Measurements from ENCODE around the gene NELFE. TPM values are rescaled to one million over a fixed set of nuclear protein-coding genes. Genes with fewer than 3 reads are reported as not detected.

Gene NELFE
- total RNA-seq, 1 experiment from 2014 or later = 90.7 TPM

- ChIA-PET POLR2A (interaction anchor here (0.6 kb wide), 2 partner anchors 9 to 1586 kb away, joined by 3 to 5 read pairs; no protein-coding TSS in a partner anchor), CTCF (interaction anchor here (1.1 kb wide), 1 partner anchor 24 kb away, joined by 4 read pairs; no protein-coding TSS in a partner anchor)
- intact Hi-C loops (cut with micrococcal nuclease) = no loop called here
- H3K36me3 Mint-ChIP-seq (ENCODE audit: insufficient read depth, unreplicated experiment) = no peaks in the 10 kb centered on the region
- DNase-seq (ENCODE audit: unreplicated experiment) = no peak
- no peaks in the 10 kb centered on the region for H3K4me1 Mint-ChIP-seq (ENCODE audit: insufficient read depth, unreplicated experiment)
- no peak for TF ChIP-seq CTCF (IDR thresholded peaks at IDR 0.05; ENCODE audit: unreplicated experiment)
- no TSS peak for BruUV-seq (replicated peaks)
- H3K9me3 Mint-ChIP-seq (ENCODE audit: unreplicated experiment) = no peaks in the 10 kb centered on the region
- no peaks in the 10 kb centered on the region for H3K27me3 Mint-ChIP-seq (ENCODE audit: insufficient read depth, unreplicated experiment)
- no peak overlapping the region for H3K4me3 Mint-ChIP-seq (ENCODE audit: unreplicated experiment)
- H3K27ac Mint-ChIP-seq (ENCODE audit: low read depth, unreplicated experiment) = no peak overlapping the region
Measured at GRCh38 chr6:31927863-31928671, 30.7 kb downstream of the NELFE start.

- H3K27ac Mint-ChIP-seq (ENCODE audit: low read depth, unreplicated experiment) = no peak within 1 kb of the TSS
- intact Hi-C loops (cut with micrococcal nuclease) = no loop called here
- H3K9me3 Mint-ChIP-seq (ENCODE audit: unreplicated experiment) = no peaks in the 10 kb centered on the region
- no peak for TF ChIP-seq CTCF (IDR thresholded peaks at IDR 0.05; ENCODE audit: unreplicated experiment)
- no peaks in the 10 kb centered on the region for H3K4me1 Mint-ChIP-seq (ENCODE audit: insufficient read depth, unreplicated experiment)
- no peak for DNase-seq (ENCODE audit: unreplicated experiment)
- no TSS peak for BruUV-seq (replicated peaks)
- no peaks in the 10 kb centered on the region for H3K36me3 Mint-ChIP-seq (ENCODE audit: insufficient read depth, unreplicated experiment)
- ChIA-PET CTCF (interaction anchor here (1.1 kb wide), 1 partner anchor 25 kb away, joined by 4 read pairs; no protein-coding TSS in a partner anchor), POLR2A (interaction anchor here (0.6 kb wide), 1 partner anchor 1585 kb away, joined by 3 read pairs; no protein-coding TSS in a partner anchor)
- no peak within 1 kb of the TSS for H3K4me3 Mint-ChIP-seq (ENCODE audit: unreplicated experiment)
- no peaks in the 10 kb centered on the region for H3K27me3 Mint-ChIP-seq (ENCODE audit: insufficient read depth, unreplicated experiment)
Measured at GRCh38 chr6:31927242-31927862, 31.4 kb downstream of the NELFE start, which contains the start of gene C2. TSS of gene C2 (plus strand) at chr6:31927717. CDS start at chr6:31927753, 36 bp downstream.

DNA sequence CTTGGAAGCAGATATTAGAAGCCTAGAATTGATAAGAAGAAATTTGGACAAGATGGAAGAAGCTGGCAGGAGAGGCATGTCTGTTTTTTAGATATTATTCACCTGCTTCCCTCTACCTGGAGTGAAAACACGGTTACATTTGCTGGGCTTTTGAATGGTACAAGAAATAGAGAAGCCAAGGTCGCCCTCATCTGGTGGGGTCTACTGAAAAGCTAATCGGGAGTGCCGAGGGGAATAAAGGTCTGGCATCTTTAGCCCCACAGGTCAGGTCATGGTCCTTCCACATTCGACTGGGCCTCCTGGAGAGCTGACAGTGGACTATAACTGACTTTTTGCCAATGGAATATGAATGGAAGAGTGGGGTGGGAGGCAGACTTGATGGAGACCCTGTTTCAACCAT lies 35.8 kb downstream of the NELFE start:
- DNase-seq (ENCODE audit: unreplicated experiment) = peak; percentile 40
- Mint-ChIP-seq H3K36me3 (ENCODE audit: insufficient read depth, unreplicated experiment) (no peaks in the 10 kb centered on the region), H3K27me3 (ENCODE audit: insufficient read depth, unreplicated experiment) (no peaks in the 10 kb centered on the region), H3K4me1 (ENCODE audit: insufficient read depth, unreplicated experiment) (peaks cover 6% of the 10 kb centered on the region), H3K4me3 (ENCODE audit: unreplicated experiment) (no peak overlapping the region), H3K27ac (ENCODE audit: low read depth, unreplicated experiment) (no peak overlapping the region), H3K9me3 (ENCODE audit: unreplicated experiment) (no peaks in the 10 kb centered on the region)
- TF ChIP-seq CTCF (IDR thresholded peaks at IDR 0.05; ENCODE audit: unreplicated experiment) = no peak
- CTCF ChIA-PET = interaction anchor here (0.5 to 2.3 kb wide), 3 partner anchors 13 to 50 kb away, joined by 4 to 18 read pairs (median 5); no protein-coding TSS in a partner anchor
- intact Hi-C loops (cut with micrococcal nuclease) = no loop called here
- POLR2A ChIA-PET = interaction anchor here (0.7 to 0.9 kb wide), 2 partner anchors 49 to 86 kb away, joined by 3 read pairs; partner anchors contain the start of gene DXO
- no TSS peak for BruUV-seq (replicated peaks)

- ChIA-PET CTCF (interaction anchor here (0.6 to 0.9 kb wide), 3 partner anchors 14 to 31 kb away, joined by 3 to 5 read pairs (median 4); partner anchors contain the start of gene CFB), POLR2A (interaction anchor here (0.6 to 1.4 kb wide), 3 partner anchors 9 to 258 kb away, joined by 3 read pairs; no protein-coding TSS in a partner anchor)
- BruUV-seq (replicated peaks) = no TSS peak
- intact Hi-C loops (cut with micrococcal nuclease) = no loop called here
- Mint-ChIP-seq H3K27ac (ENCODE audit: low read depth, unreplicated experiment) (no peak overlapping the region), H3K9me3 (ENCODE audit: unreplicated experiment) (no peaks in the 10 kb centered on the region), H3K27me3 (ENCODE audit: insufficient read depth, unreplicated experiment) (no peaks in the 10 kb centered on the region), H3K36me3 (ENCODE audit: insufficient read depth, unreplicated experiment) (no peaks in the 10 kb centered on the region), H3K4me3 (ENCODE audit: unreplicated experiment) (no peak overlapping the region), H3K4me1 (ENCODE audit: insufficient read depth, unreplicated experiment) (peaks cover 6% of the 10 kb centered on the region)
- peak; percentile 34 for DNase-seq (ENCODE audit: unreplicated experiment)
- no peak for TF ChIP-seq CTCF (IDR thresholded peaks at IDR 0.05; ENCODE audit: unreplicated experiment)
Measured at GRCh38 chr6:31920811-31921210, 38.0 kb downstream of the NELFE start.

Data from MCF 10A (cell line).